ENCODE data around the gene LRP1.
A peak's percentile ranks its signal among the peaks of the same experiment; 100 is the strongest.

The LRP1 gene

DNA sequence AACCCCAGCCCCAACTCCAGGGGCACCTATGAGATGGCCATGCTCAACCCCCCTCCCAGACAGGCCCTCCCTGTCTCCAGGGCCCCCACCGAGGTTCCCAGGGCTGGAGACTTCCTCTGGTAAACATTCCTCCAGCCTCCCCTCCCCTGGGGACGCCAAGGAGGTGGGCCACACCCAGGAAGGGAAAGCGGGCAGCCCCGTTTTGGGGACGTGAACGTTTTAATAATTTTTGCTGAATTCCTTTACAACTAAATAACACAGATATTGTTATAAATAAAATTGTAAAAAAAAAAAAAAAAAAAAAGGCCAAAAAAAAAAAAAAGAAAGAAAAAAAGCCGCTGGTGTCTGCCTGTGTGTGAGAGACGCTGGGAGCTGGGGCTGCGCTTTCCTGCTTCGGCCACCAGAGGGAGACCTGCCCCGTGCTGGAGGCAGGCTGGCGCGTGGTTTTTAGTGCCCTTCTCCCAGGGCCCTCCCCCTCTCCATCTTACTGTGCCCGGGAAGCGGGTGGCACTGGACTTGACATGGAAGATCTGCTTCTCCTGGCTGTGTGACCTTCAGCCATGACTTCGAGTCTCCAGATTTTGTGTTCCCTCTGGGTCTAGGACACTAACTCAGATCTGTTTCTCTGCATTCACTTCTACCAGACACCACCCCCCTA, 84.9 kb downstream of the LRP1 start:
- TF ChIP-seq, protein P1, sequence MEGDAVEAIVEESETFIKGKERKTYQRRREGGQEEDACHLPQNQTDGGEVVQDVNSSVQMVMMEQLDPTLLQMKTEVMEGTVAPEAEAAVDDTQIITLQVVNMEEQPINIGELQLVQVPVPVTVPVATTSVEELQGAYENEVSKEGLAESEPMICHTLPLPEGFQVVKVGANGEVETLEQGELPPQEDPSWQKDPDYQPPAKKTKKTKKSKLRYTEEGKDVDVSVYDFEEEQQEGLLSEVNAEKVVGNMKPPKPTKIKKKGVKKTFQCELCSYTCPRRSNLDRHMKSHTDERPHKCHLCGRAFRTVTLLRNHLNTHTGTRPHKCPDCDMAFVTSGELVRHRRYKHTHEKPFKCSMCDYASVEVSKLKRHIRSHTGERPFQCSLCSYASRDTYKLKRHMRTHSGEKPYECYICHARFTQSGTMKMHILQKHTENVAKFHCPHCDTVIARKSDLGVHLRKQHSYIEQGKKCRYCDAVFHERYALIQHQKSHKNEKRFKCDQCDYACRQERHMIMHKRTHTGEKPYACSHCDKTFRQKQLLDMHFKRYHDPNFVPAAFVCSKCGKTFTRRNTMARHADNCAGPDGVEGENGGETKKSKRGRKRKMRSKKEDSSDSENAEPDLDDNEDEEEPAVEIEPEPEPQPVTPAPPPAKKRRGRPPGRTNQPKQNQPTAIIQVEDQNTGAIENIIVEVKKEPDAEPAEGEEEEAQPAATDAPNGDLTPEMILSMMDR (IDR thresholded peaks at IDR 0.05; ENCODE audit: control insufficient read depth, extremely low read depth, insufficient read depth): peak; percentile 97
- H3K4me3 ChIP-seq (ENCODE audit: low read depth, low read length): no peak overlapping the region
- no peak for DNase-seq (ENCODE audit: low read depth)

DNA sequence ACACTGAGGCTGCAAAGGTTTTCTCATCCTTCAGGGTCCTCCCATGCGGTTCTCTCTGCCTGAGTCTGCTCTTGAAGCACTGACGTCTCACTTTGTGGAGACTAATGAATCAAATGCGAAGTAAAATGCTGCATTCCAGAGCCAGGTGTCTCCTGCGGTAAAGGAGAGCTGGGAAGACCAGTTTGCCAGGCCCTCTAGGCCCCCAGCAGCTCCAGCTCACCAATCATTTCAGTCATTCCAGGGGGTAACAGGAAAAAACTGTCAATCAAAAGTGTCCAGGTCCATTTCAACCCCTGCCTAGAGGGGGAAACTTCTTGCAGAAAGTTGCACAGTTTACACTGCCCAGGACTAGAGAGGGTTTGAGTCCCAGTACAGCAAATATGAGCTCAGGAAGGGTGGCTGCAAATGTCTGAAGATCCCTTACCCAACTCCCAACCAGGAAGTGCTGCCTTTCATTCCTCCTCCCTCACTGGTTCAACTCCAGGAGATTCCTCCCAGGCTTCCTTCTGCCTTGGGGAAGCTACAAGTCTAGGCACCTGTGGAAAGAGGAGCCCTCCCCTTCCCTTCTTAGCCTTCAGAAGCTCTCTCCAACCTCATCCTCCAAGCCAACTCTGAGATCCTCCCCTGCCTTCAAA, 85.6 kb downstream of the LRP1 start:
- no peak overlapping the region for H3K4me3 ChIP-seq (ENCODE audit: low read depth, low read length)
- no peak for DNase-seq (ENCODE audit: low read depth)
- TF ChIP-seq, protein P1 (IDR thresholded peaks at IDR 0.05; ENCODE audit: control insufficient read depth, extremely low read depth, insufficient read depth): no peak

DNA sequence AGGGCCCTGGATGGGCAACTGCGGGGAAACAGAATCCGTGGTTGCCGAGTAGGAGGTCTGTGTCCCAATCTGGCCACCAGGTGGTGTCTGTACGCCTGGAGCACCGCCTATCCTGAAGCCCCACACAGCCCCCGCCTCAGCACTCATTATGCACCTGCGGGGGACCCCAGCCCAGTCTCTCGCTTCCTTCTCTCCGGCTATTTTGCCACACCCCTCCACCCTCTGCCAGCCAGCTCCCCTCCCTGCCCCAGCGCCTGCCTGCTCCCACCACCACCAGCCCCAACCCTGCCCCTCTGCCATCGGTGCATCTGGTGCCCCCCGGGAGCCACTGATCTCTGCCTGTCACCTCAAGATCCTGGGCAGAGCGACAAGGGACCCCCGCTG, 86.1 kb downstream of the LRP1 start:
- TF ChIP-seq, protein P1 (IDR thresholded peaks at IDR 0.05; ENCODE audit: control insufficient read depth, extremely low read depth, insufficient read depth): peak; percentile 77
- no peak for DNase-seq (ENCODE audit: low read depth)
- no peak overlapping the region for H3K4me3 ChIP-seq (ENCODE audit: low read depth, low read length)

DNA sequence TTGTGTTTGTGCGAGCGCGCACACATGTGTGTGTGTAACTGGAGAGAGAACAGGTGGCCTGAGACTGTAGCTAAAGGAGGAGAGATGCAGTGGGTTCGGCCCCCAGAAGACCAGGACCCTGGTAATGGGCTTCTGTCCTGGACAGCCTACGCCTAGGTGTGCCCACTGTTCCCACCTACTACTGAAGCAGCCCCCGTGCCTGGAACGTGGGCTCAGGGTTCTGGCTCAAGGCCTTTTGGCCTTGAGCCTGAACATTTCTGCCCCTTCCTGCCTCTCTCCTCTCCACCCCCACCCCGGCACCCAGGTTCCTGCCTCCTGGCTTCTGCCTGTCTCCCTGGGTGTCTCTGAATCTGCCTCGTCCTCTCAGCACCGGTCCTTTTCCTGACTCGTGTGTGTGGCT, 86.8 kb downstream of the LRP1 start:
- DNase-seq (ENCODE audit: low read depth): no peak
- TF ChIP-seq, protein P1 (IDR thresholded peaks at IDR 0.05; ENCODE audit: control insufficient read depth, extremely low read depth, insufficient read depth): no peak
- H3K4me3 ChIP-seq (ENCODE audit: low read depth, low read length): no peak overlapping the region

DNA sequence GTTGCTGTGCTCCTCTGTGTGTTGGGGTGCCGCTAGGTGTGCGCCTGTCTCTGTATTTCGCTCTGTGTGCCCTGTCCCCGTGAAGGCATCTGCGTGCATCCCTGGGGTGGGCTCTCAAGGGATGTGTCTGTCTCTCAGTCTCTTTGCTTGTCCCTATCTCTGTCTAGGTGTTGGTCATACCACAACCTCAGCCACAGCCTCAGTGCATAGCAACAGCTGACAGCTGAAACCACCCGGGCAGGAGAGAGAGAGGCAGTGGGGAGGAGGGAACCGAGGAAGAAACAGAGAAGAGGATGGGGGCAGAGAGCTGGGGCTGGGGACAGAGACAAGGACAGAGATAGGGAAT, 87.4 kb downstream of the LRP1 start:
- TF ChIP-seq, protein P1 (IDR thresholded peaks at IDR 0.05; ENCODE audit: control insufficient read depth, extremely low read depth, insufficient read depth): no peak
- H3K4me3 ChIP-seq (ENCODE audit: low read depth, low read length): no peak overlapping the region
- no peak for DNase-seq (ENCODE audit: low read depth)

DNA sequence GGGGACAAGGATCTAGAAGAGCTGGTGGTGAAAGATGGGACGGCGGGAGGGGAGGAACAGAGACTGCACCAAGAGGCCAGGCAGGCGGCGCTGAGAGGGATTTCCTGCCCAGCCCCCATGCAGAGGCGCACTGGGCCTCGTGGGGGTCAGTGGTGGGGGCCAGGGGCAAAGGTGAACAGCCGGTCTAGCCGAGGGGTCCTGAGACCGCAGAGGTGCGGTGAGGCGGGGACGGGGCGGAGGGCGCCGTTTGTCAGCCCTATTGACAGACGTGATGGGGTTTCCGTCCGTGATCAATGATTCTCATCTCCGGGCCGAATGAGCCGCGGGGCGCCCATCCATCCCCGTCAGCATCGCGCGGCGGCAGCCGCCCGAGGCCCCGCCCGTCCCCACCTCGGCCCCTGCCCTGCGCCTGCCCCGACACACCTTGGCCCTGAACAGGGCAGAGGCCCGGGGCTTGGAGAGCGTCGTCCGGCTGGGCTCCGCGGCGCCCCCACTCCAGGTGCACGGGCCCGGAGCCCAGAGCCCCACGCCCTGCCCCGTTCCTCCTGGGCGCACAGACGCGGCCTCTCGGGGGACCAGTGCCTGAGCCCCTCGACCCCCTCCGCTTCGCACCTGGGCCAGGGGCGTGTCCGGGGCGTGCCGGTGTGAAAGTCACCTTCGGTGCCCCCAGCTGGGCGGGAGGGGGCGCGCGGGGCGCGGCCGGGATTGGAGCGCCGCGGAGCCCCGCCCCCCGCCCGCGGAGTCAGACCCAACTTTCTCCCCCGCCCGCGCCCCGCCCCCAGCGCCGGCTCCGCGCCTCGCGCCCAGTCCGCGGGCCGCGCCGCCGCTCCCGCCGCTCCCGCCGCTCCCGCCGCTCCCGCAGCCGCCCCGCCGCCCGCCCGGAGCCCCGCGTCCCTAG, 88.0 kb downstream of the LRP1 start, which contains the start of gene NXPH4:
NXPH4 (plus strand) TSS at position 781 of the 898 bp plus-strand sequence. CDS start 176 bp downstream, outside the sequence.
- no peak for DNase-seq (ENCODE audit: low read depth)
- H3K4me3 ChIP-seq (ENCODE audit: low read depth, low read length): peak within 1 kb of the TSS; percentile 81
- TF ChIP-seq, protein P1 (IDR thresholded peaks at IDR 0.05; ENCODE audit: control insufficient read depth, extremely low read depth, insufficient read depth): no peak

All from LNCaP clone FGC (cell line).